GM12892 (cell line): Measurements from ENCODE around the gene DNMT1.

Experiments used
- DNase-seq: peaks from one replicate; pipeline ENCODE4 v3.0.0; 2011; ENCODE audit not compliant: insufficient read length
- FAIRE-seq: peaks from 2 replicates; lab custom pipeline; 2011; peaks lifted over from hg19 to GRCh38; lab: Jason Lieb, UNC
- POLR2A ChIP-seq: IDR thresholded peaks from 2 replicates; pipeline ENCODE4 v1.6.1; 2011; ENCODE audit warnings: low read depth, low read length, control low read depth
- POLR2AphosphoS5 ChIP-seq: IDR thresholded peaks from 2 replicates; pipeline ENCODE4 v1.6.1; 2011; ENCODE audit warnings: low read depth, low read length, control low read depth
- TAF1 ChIP-seq: IDR thresholded peaks from 2 replicates; pipeline ENCODE4 v1.6.1; 2011; ENCODE audit warnings: low read depth, mild to moderate bottlenecking, control low read depth, low read length, borderline replicate concordance

DNMT1 gene

DNA sequence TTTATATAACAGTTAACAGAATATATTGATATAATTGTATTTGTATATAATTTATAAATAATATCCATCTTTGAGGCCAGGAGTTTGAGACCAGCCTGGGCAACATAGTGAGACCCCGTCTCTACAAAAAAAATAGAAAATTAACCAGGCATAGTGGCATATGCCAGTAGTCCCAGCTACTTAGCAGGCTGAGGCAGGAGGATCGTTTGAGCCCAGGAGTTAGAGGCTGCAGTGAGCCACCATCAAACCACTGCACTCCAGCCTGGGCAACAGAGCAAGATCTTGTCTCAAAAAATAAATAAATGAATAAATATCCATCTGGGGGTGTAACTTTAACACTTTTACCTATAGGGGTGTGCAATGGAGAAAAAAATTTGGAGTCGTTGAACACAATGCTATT, 110.0 kb downstream of the DNMT1 start:
- no peak for FAIRE-seq
- DNase-seq = no peak
- TF ChIP-seq TAF1 (no peak), POLR2AphosphoS5 (no peak), POLR2A (no peak)

- no peak for DNase-seq
- TF ChIP-seq POLR2AphosphoS5 = no peak
- FAIRE-seq = no peak
Measured at GRCh38 chr19:10083911-10084310, 110.8 kb downstream of the DNMT1 start.
